ENCODE measurements around the gene HOXA13.

HOXA13 gene

GRCh38 chr7:27205325-27206280 is 5.7 kb upstream of the HOXA13 start:
- no peak for FAIRE-seq

GRCh38 chr7:27204851-27205322 is 5.0 kb upstream of the HOXA13 start:
- no peak for FAIRE-seq

GRCh38 chr7:27203964-27204594 is 4.2 kb upstream of the HOXA13 start:
- FAIRE-seq, result no peak

- no peak for FAIRE-seq
These were observed 3.6 kb upstream of the HOXA13 start for GRCh38 chr7:27203365-27203953.

- no peak for FAIRE-seq
These were observed 2.9 kb upstream of the HOXA13 start for GRCh38 chr7:27202862-27203134.

GRCh38 chr7:27202018-27202861 is 2.3 kb upstream of the HOXA13 start:
- FAIRE-seq, result no peak

- FAIRE-seq, result no peak
These were observed 1.7 kb upstream of the HOXA13 start for GRCh38 chr7:27201580-27202017.

GRCh38 chr7:27200761-27201579 is 1.1 kb upstream of the HOXA13 start:
- FAIRE-seq, result no peak

- FAIRE-seq, result no peak
These were observed 755 bp downstream of the HOXA13 start for GRCh38 chr7:27198871-27199801.

- FAIRE-seq, result no peak
These were observed 1.6 kb downstream of the HOXA13 start for GRCh38 chr7:27198138-27198841.

GRCh38 chr7:27197137-27198042 is 2.5 kb downstream of the HOXA13 start:
- FAIRE-seq, result no peak

- peak; percentile 58 for FAIRE-seq
These were observed 3.6 kb downstream of the HOXA13 start for GRCh38 chr7:27196287-27196767.

GRCh38 chr7:27194686-27195379 is 5.1 kb downstream of the HOXA13 start:
- no peak for FAIRE-seq

- no peak for FAIRE-seq
These were observed 5.9 kb downstream of the HOXA13 start for GRCh38 chr7:27194002-27194352.

- FAIRE-seq, result no peak
These were observed 6.4 kb downstream of the HOXA13 start for GRCh38 chr7:27193335-27194001.

- no peak for FAIRE-seq
These were observed 7.2 kb downstream of the HOXA13 start for GRCh38 chr7:27192546-27193334.
